Ectodermal cell (in vitro differentiated cells): Measurements from ENCODE around the gene LAPTM5.

Experiments used
- H3K27ac ChIP-seq: 2 replicates; pipeline ENCODE4 v1.7.0; 2013; ENCODE audit warnings: mild to moderate bottlenecking, low read depth, low read length; ENCODE audit not compliant: insufficient read depth, poor library complexity, severe bottlenecking
- H3K27me3 ChIP-seq: 2 replicates; pipeline ENCODE4 v1.7.0; 2013; ENCODE audit warnings: mild to moderate bottlenecking, low read length; ENCODE audit not compliant: insufficient read depth, control insufficient read depth, poor library complexity, severe bottlenecking
- H3K36me3 ChIP-seq: one replicate; pipeline ENCODE4 v1.7.0; 2013; ENCODE audit warnings: low read length; ENCODE audit not compliant: control insufficient read depth, insufficient read depth
- H3K4me1 ChIP-seq: one replicate; pipeline ENCODE4 v1.7.0; 2013; ENCODE audit warnings: low read length; ENCODE audit not compliant: control insufficient read depth, insufficient read depth
- H3K4me3 ChIP-seq: 2 replicates; pipeline ENCODE4 v1.7.0; 2013; ENCODE audit warnings: low read depth, low read length, control low read depth; ENCODE audit not compliant: insufficient read depth
- H3K9me3 ChIP-seq: 2 replicates; pipeline ENCODE4 v1.7.0; 2013; ENCODE audit warnings: mild to moderate bottlenecking, low read length, moderate library complexity; ENCODE audit not compliant: control insufficient read depth
- WGBS, 2 experiments: methylation state at CpG; one replicate each; pipeline ENCODE4 v1.1.7; 2013; ENCODE audit warnings: missing lambda C conversion rate in 2 of 2; 5-methylcytosine and 5-hydroxymethylcytosine counted together

The LAPTM5 gene

GRCh38 chr1:30721812-30722537 lies 35.6 kb downstream of the LAPTM5 start:
- peaks cover 7% of the 10 kb centered on the region for H3K4me1 ChIP-seq
- no peak overlapping the region for H3K4me3 ChIP-seq
- H3K27me3 ChIP-seq = no peaks in the 10 kb centered on the region
- H3K9me3 ChIP-seq = no peaks in the 10 kb centered on the region
- no peaks in the 10 kb centered on the region for H3K36me3 ChIP-seq
- WGBS, 2 experiments = 93 to 94% methylated on average over 9 of the region's 9 CpGs
- H3K27ac ChIP-seq = no peak overlapping the region

- Histone ChIP-seq H3K27me3 (no peaks in the 10 kb centered on the region), H3K4me1 (peaks cover 3% of the 10 kb centered on the region), H3K36me3 (no peaks in the 10 kb centered on the region), H3K27ac (no peak overlapping the region), H3K9me3 (no peaks in the 10 kb centered on the region), H3K4me3 (no peak overlapping the region)
- 95 to 96% methylated on average over 27 of the region's 27 CpGs for WGBS, 2 experiments
Observed at GRCh38 chr1:30721341-30721793, 36.2 kb downstream of the LAPTM5 start.

GRCh38 chr1:30720271-30721223 lies 37.0 kb downstream of the LAPTM5 start:
- Histone ChIP-seq H3K27ac (no peak overlapping the region), H3K27me3 (no peaks in the 10 kb centered on the region), H3K9me3 (no peaks in the 10 kb centered on the region), H3K4me1 (no peaks in the 10 kb centered on the region), H3K36me3 (no peaks in the 10 kb centered on the region), H3K4me3 (no peak overlapping the region)
- WGBS, 2 experiments = 94 to 95% methylated on average over 16 of the region's 16 CpGs

GRCh38 chr1:30719406-30720270 lies 37.9 kb downstream of the LAPTM5 start:
- no peaks in the 10 kb centered on the region for H3K36me3 ChIP-seq
- H3K27ac ChIP-seq = no peak overlapping the region
- H3K4me3 ChIP-seq = peak overlapping the region; percentile 54
- no peaks in the 10 kb centered on the region for H3K9me3 ChIP-seq
- WGBS, 2 experiments = 46 to 49% methylated on average over 21 of the region's 21 CpGs
- no peaks in the 10 kb centered on the region for H3K27me3 ChIP-seq
- no peaks in the 10 kb centered on the region for H3K4me1 ChIP-seq

- H3K4me3 ChIP-seq = peak overlapping the region; percentile 54
- no peaks in the 10 kb centered on the region for H3K36me3 ChIP-seq
- peak overlapping the region; percentile 76 for H3K27ac ChIP-seq
- H3K27me3 ChIP-seq = no peaks in the 10 kb centered on the region
- no peaks in the 10 kb centered on the region for H3K9me3 ChIP-seq
- 1% methylated on average over 66 of the region's 66 CpGs for WGBS, 2 experiments
- H3K4me1 ChIP-seq = no peaks in the 10 kb centered on the region
Observed at GRCh38 chr1:30718636-30719405, 38.8 kb downstream of the LAPTM5 start.

- WGBS, 2 experiments = 0 to 1% methylated on average over 47 to 50 of the region's 50 CpGs
- no peaks in the 10 kb centered on the region for H3K27me3 ChIP-seq
- H3K4me3 ChIP-seq = no peak overlapping the region
- H3K4me1 ChIP-seq = no peaks in the 10 kb centered on the region
- H3K27ac ChIP-seq = no peak overlapping the region
- H3K9me3 ChIP-seq = no peaks in the 10 kb centered on the region
- H3K36me3 ChIP-seq = no peaks in the 10 kb centered on the region
Observed at GRCh38 chr1:30718091-30718635, 39.4 kb downstream of the LAPTM5 start.

GRCh38 chr1:30716646-30717045 lies 40.9 kb downstream of the LAPTM5 start:
- H3K27me3 ChIP-seq = no peaks in the 10 kb centered on the region
- peaks cover 4% of the 10 kb centered on the region for H3K4me1 ChIP-seq
- no peaks in the 10 kb centered on the region for H3K36me3 ChIP-seq
- WGBS, 2 experiments = 96% methylated on average over 8 of the region's 8 CpGs
- no peak overlapping the region for H3K4me3 ChIP-seq
- no peak overlapping the region for H3K27ac ChIP-seq
- H3K9me3 ChIP-seq = no peaks in the 10 kb centered on the region

GRCh38 chr1:30715886-30716285 lies 41.7 kb downstream of the LAPTM5 start:
- no peak overlapping the region for H3K4me3 ChIP-seq
- WGBS, 2 experiments = 96% methylated on average over 11 of the region's 11 CpGs
- H3K27ac ChIP-seq = no peak overlapping the region
- H3K9me3 ChIP-seq = no peaks in the 10 kb centered on the region
- no peaks in the 10 kb centered on the region for H3K27me3 ChIP-seq
- H3K4me1 ChIP-seq = peaks cover 4% of the 10 kb centered on the region
- H3K36me3 ChIP-seq = no peaks in the 10 kb centered on the region

- H3K27ac ChIP-seq = no peak overlapping the region
- H3K4me1 ChIP-seq = peaks cover 4% of the 10 kb centered on the region
- no peaks in the 10 kb centered on the region for H3K9me3 ChIP-seq
- no peaks in the 10 kb centered on the region for H3K27me3 ChIP-seq
- H3K4me3 ChIP-seq = no peak overlapping the region
- WGBS, 2 experiments = 92 to 95% methylated on average over 2 of the region's 2 CpGs
- H3K36me3 ChIP-seq = no peaks in the 10 kb centered on the region
Observed at GRCh38 chr1:30715216-30715615, 42.4 kb downstream of the LAPTM5 start.
